Spinal cord (tissue), 10 donors: ENCODE data around the gene SDK2. TPM values are rescaled to one million over a fixed set of nuclear protein-coding genes. Genes with fewer than 3 reads are reported as not detected.

Source experiments
- DNase-seq, 6 donors: peaks; one replicate each; pipeline versions ENCODE4 v3.0.0 to v3.0.0-alpha.2; 2013 to 2015; ENCODE audit warnings: low spot score in 6 of 6, low read depth in 4 of 6
- H3K27ac ChIP-seq: one replicate; pipeline ENCODE4 v1.5.1; 2013; ENCODE audit warnings: low read depth, low read length, control low read depth
- H3K27me3 ChIP-seq: one replicate; pipeline ENCODE4 v1.6.1; 2013; ENCODE audit warnings: low read length; ENCODE audit not compliant: control insufficient read depth, insufficient read depth
- H3K36me3 ChIP-seq: one replicate; pipeline ENCODE4 v1.6.1; 2013; ENCODE audit warnings: low read length; ENCODE audit not compliant: control insufficient read depth, insufficient read depth
- H3K4me1 ChIP-seq: one replicate; pipeline ENCODE4 v1.6.1; 2013; ENCODE audit warnings: low read length; ENCODE audit not compliant: control insufficient read depth, insufficient read depth
- H3K4me3 ChIP-seq: one replicate; pipeline ENCODE4 v1.5.1; 2013; ENCODE audit warnings: low read depth, low read length, control low read depth
- H3K9me3 ChIP-seq: one replicate; pipeline ENCODE4 v1.6.1; 2013; ENCODE audit warnings: low read length; ENCODE audit not compliant: control insufficient read depth, insufficient read depth
- WGBS: methylation state at CpG from one replicate; pipeline ENCODE4 v1.1.5; 2013; ENCODE audit warnings: missing lambda C conversion rate; ENCODE audit not compliant: insufficient coverage; 5-methylcytosine and 5-hydroxymethylcytosine counted together
- polyA plus RNA-seq, 2 donors: library from polyadenylated mRNA; unstranded; fragments of 120-200 nt; gene quantifications; one replicate each; pipeline ENCODE4 v1.2.1, GENCODE V29; 2013; ENCODE audit not compliant: insufficient read length in 2 of 2
- total RNA-seq, 2 donors: library from RNA; depleted of rRNA in 1 of 2; stranded (reverse); fragments of 120-200 nt in 1 of 2; fragments of >200 nt in 1 of 2; gene quantifications; one replicate each; pipeline versions ENCODE4 v1.2.3 to v1.2.4, GENCODE V29; 2013 to 2014
- donor health status: healthy.

SDK2 gene
- total and polyA plus RNA-seq, 4 donors = 10.9 to 14.4 (median 12.7) TPM

DNA sequence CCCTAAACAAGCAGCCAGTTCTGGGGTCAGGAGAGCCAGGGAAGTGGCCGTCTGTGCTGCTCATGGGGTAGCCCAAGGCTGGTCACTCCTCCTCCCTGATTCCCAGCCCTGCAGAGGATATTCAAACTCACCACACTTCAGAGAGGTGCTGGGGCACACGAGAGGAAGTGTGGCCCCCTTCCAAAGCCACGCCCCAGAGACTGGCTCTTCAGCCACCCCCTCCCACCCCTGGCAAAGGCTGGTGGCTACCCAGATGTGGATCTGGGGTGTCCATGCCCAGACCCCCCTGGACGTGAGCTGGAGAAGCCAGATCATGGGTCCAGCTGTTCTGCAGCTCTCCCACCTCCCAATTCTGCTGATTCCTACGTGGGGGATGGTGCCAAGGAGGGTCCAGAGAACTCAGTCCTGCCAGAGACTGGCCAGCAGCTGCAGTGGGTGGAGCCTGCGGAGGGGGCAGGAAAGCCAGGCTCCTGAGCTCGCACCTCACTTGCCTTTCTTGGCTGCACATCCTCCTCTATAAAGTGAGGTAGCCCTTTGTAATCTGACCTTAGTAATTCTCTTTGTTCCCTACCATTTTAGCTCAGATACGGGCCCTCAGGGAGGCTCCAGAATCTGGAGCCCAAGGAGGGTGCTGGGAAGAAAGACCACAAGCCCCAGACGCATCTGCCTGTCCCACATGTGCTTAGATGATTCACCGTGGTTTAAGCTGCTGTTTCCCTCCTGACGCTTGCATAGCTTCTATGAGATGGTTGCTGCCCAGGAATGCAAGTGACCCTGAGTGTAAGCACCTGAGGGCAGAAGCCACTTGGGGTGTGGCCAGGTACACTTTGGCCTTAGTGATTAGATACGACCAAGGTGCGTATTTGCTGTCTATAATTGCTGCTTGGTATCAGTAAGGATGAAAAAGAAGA lies 15.3 kb downstream of the SDK2 start:
- Histone ChIP-seq H3K36me3 (peaks cover 2% of the 10 kb centered on the region), H3K4me1 (peaks cover 58% of the 10 kb centered on the region), H3K9me3 (no peaks in the 10 kb centered on the region), H3K27me3 (no peaks in the 10 kb centered on the region), H3K4me3 (no peak overlapping the region), H3K27ac (no peak overlapping the region)
- no peak for DNase-seq
- 83% methylated on average over 10 of the region's 13 CpGs for WGBS

DNA sequence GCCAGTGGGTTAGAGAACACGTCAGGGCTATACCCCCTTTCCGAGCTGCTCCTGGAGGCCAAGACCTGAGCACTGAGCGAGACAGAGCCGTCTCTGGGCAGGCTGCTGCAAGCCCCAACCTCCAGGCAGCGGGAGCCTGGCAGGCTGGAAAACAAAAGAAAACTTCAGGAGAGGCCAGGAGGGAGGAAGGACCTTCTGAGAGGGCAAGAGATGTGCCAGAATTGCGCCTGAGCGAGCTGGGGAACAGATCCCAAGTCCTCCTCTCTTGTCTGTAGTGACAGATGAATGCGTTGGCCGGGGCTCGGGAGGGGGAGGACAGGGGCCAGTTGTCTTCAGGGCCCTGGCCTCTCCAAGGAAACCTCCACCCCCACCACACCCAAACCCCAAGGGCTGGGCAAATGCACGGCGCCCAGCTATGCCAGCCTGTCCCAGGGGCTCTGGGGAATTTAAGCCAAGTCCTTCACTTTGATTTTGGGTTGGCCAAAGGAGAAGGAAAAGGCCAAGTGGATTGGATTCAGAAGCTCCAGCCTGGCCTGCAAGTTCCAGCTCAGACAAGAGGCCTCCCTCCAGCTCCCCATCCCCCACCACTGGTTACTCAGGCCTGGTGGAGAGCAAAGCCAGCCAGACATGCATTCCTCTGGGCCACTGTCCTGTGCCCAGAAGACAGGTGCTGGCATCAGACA lies 18.1 kb downstream of the SDK2 start:
- Histone ChIP-seq H3K36me3 (peaks cover 2% of the 10 kb centered on the region), H3K4me3 (no peak overlapping the region), H3K9me3 (no peaks in the 10 kb centered on the region), H3K4me1 (peaks cover 62% of the 10 kb centered on the region), H3K27me3 (no peaks in the 10 kb centered on the region), H3K27ac (no peak overlapping the region)
- WGBS = 52% methylated on average over 10 of the region's 12 CpGs
- DNase-seq = peak in 1 of 6 donors; percentile 74

DNA sequence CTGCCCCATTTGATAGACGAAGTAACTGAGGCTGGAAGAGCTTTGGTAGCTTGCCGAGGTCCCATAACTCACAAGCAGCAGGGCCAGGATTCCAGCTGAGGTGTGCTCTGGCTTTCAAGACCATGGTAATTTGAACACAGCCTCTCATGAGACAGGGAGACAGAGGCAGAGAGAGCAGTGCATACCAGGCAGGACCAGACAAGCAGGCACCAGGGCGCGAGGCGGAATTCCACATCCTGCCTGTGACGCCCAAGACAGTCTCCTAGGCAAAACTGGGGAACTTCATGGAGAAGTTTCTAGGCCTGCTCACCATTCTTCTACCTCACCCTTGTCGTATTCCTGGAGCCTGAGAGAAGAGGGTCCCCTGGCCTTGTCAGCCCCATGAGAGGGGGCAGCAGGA lies 19.2 kb downstream of the SDK2 start:
- Histone ChIP-seq H3K27me3 (no peaks in the 10 kb centered on the region), H3K9me3 (no peaks in the 10 kb centered on the region), H3K4me1 (peaks cover 51% of the 10 kb centered on the region), H3K36me3 (peaks cover 2% of the 10 kb centered on the region), H3K27ac (no peak overlapping the region), H3K4me3 (no peak overlapping the region)
- 80% methylated on average over 6 of the region's 7 CpGs for WGBS
- no peak for DNase-seq

DNA sequence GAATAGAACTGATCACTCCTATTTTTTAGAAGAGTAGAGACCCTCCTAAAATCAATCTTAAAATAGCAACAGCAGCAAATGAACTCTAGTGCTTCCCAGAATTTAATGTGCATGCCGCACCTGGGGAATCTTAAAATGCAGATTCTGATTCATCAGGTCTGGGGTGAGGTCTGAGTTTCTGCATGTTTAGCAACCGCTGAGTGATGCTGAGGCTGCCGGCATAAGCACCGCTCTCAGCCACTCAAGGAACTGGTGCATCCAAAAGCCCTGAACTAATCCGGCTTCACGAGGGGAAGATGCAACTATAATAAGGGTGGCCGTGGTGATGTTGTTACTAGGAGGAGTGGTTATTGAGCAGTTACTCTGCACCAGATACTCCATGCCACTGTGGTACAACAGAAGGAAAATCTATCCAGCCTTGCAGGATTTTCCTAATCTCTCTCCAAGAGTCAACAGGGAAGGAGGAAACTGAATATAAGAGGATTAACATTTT lies 19.7 kb downstream of the SDK2 start:
- H3K27ac ChIP-seq = no peak overlapping the region
- DNase-seq = peak in 1 of 6 donors; percentile 41
- no peaks in the 10 kb centered on the region for H3K27me3 ChIP-seq
- H3K36me3 ChIP-seq = peaks cover 2% of the 10 kb centered on the region
- peaks cover 46% of the 10 kb centered on the region for H3K4me1 ChIP-seq
- H3K9me3 ChIP-seq = no peaks in the 10 kb centered on the region
- WGBS = 100% methylated on average over 3 of the region's 7 CpGs
- no peak overlapping the region for H3K4me3 ChIP-seq

DNA sequence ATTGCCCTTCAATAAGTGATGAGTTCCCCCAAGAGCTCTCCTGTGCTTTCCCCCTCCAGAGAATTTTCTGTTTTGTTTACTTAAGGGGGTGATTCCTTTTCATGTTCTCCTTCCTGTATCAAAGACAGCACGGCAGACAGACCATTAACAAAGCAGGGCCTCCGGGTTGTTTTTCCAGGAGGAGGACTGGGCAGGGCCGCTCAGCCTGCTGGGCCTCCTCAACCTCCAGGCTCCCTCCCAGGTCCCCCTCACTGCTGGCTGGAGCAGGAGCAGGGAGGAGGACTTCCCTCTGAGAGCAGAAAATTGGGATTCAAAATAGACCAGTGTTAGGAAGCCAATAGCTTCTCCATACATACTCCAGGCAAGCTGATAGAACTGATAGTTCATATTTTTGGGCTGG lies 20.4 kb downstream of the SDK2 start:
- H3K4me3 ChIP-seq = no peak overlapping the region
- WGBS = no CpG with 5 or more reads among the region's 3 CpGs
- no peaks in the 10 kb centered on the region for H3K9me3 ChIP-seq
- DNase-seq = peak in 1 of 6 donors; percentile 39
- peaks cover 2% of the 10 kb centered on the region for H3K36me3 ChIP-seq
- peaks cover 43% of the 10 kb centered on the region for H3K4me1 ChIP-seq
- H3K27ac ChIP-seq = no peak overlapping the region
- no peaks in the 10 kb centered on the region for H3K27me3 ChIP-seq

DNA sequence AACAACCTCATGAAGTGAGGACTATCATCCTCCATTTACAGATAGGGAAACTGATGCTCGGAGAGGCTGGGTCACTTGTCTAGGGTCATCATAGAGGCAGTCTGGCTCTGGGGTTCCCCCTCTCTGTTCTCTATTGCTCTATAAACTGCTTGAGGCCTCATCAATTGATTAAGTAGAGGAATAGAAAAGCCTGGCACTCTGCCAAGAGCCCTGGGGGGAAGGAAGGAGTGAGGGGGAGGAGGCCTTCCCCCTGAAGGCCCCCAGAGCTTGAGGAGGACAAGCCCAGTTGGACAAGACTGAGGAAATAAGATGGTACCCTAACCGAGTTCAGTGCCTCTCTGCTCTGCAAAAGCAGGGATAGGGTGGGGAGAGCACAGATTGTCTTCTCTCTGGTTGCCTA lies 21.0 kb downstream of the SDK2 start:
- DNase-seq = peak in 1 of 6 donors; percentile 16
- H3K9me3 ChIP-seq = no peaks in the 10 kb centered on the region
- H3K27ac ChIP-seq = no peak overlapping the region
- H3K4me1 ChIP-seq = peaks cover 38% of the 10 kb centered on the region
- H3K27me3 ChIP-seq = no peaks in the 10 kb centered on the region
- peaks cover 2% of the 10 kb centered on the region for H3K36me3 ChIP-seq
- no peak overlapping the region for H3K4me3 ChIP-seq
- 91% methylated on average over 1 of the region's 2 CpGs for WGBS

DNA sequence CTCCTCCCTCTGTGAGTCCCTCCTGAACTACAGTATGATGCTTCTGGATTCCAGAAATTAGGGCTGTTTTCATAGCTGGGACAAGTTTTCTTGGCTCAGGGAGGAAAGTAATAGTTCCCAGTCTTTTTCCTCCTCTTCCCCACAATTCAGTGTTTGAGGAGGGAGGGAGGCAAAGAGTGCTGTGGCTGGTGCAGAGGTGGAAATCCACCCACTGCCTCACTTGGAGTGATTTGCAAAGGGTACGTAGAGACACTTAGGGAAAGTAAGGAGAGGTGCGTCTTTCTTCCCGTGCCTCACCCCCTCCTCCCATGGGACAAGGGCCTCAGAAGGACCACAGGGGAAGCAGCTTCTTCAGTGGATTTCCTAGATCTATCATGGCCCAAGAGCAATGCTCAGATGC lies 21.9 kb downstream of the SDK2 start:
- H3K4me3 ChIP-seq = no peak overlapping the region
- no peaks in the 10 kb centered on the region for H3K36me3 ChIP-seq
- H3K27ac ChIP-seq = no peak overlapping the region
- H3K27me3 ChIP-seq = no peaks in the 10 kb centered on the region
- 100% methylated on average over 1 of the region's 3 CpGs for WGBS
- H3K4me1 ChIP-seq = peaks cover 43% of the 10 kb centered on the region
- DNase-seq = no peak
- no peaks in the 10 kb centered on the region for H3K9me3 ChIP-seq

DNA sequence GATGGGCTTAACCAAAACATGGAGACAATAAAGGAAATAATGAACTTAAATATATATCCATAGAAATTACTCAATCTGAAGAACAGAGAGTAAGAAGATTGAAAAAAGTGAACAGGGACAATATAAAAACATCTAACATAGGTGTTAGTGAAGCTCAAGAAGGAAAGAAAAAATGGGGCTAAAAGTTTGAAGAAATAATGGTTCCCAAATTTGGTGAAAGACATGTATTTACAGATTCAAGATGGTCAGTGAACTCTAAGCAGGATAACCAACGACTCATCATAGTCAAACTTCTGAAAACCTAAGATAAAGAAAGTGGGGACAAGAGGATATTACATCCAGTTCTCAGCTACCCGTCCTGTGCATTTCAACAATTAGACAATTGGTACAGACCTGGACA lies 22.6 kb downstream of the SDK2 start:
- no peak for DNase-seq
- H3K4me1 ChIP-seq = peaks cover 48% of the 10 kb centered on the region
- no peaks in the 10 kb centered on the region for H3K36me3 ChIP-seq
- H3K9me3 ChIP-seq = no peaks in the 10 kb centered on the region
- WGBS = no CpG with 5 or more reads among the region's 2 CpGs
- H3K27me3 ChIP-seq = no peaks in the 10 kb centered on the region
- H3K4me3 ChIP-seq = no peak overlapping the region
- H3K27ac ChIP-seq = no peak overlapping the region

DNA sequence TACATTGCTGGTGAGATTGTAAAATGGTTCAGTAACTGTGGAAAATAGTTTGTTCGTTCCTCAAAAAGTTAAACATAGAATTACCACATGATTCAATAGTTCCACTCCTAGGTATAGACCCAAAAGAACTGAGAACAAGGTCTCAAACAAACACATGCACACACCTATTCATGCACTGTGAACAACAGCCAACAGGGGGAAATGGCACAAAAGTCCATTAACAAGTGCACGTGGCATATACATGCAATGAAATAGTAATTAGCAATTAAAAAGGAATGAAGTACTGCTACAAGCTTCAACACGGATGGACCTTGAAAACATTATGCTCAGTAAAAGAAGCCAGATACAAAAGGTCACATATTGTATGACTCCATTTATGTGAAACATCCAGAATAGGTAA lies 23.8 kb downstream of the SDK2 start:
- Histone ChIP-seq H3K4me3 (no peak overlapping the region), H3K27me3 (no peaks in the 10 kb centered on the region), H3K9me3 (no peaks in the 10 kb centered on the region), H3K36me3 (no peaks in the 10 kb centered on the region), H3K4me1 (peaks cover 42% of the 10 kb centered on the region), H3K27ac (no peak overlapping the region)
- no peak for DNase-seq
- WGBS = no CpG with 5 or more reads among the region's 3 CpGs
